HUES64 (cell line): ENCODE data around the gene DEGS1.
"Not testable (repeated sequence)": the region's sequence is repeated elsewhere in the genome, so short reads cannot be mapped to it uniquely, and the experiment has no call there.

Source experiments
- H3K27ac ChIP-seq: 2 replicates; pipeline ENCODE4 v1.7.0; 2013; ENCODE audit warnings: low read depth, low read length, inconsistent platforms
- H3K27me3 ChIP-seq: 2 replicates; pipeline ENCODE4 v1.6.1; 2013; ENCODE audit warnings: mild to moderate bottlenecking, low read length; ENCODE audit not compliant: insufficient read depth
- H3K36me3 ChIP-seq: 2 replicates; pipeline ENCODE4 v1.6.1; 2013; ENCODE audit warnings: mild to moderate bottlenecking, low read length; ENCODE audit not compliant: insufficient read depth
- H3K4me1 ChIP-seq: 2 replicates; pipeline ENCODE4 v1.6.1; 2013; ENCODE audit warnings: mild to moderate bottlenecking, low read length, moderate library complexity; ENCODE audit not compliant: insufficient read depth
- H3K4me3 ChIP-seq: 2 replicates; pipeline ENCODE4 v1.5.1; 2013; ENCODE audit warnings: mild to moderate bottlenecking, low read length, moderate library complexity
- H3K9ac ChIP-seq: 2 replicates; pipeline ENCODE4 v1.6.1; 2013; ENCODE audit warnings: mild to moderate bottlenecking, low read depth, low read length
- H3K9me3 ChIP-seq: 2 replicates; pipeline ENCODE4 v1.6.1; 2013; ENCODE audit warnings: low read depth, low read length; ENCODE audit not compliant: insufficient read depth
- WGBS: fragments of 150-250, 120-280 bp; methylation state at CpG from one replicate; pipeline ENCODE4 v1.1.7; 2013; ENCODE audit warnings: missing lambda C conversion rate; 5-methylcytosine and 5-hydroxymethylcytosine counted together

DEGS1 gene

DNA sequence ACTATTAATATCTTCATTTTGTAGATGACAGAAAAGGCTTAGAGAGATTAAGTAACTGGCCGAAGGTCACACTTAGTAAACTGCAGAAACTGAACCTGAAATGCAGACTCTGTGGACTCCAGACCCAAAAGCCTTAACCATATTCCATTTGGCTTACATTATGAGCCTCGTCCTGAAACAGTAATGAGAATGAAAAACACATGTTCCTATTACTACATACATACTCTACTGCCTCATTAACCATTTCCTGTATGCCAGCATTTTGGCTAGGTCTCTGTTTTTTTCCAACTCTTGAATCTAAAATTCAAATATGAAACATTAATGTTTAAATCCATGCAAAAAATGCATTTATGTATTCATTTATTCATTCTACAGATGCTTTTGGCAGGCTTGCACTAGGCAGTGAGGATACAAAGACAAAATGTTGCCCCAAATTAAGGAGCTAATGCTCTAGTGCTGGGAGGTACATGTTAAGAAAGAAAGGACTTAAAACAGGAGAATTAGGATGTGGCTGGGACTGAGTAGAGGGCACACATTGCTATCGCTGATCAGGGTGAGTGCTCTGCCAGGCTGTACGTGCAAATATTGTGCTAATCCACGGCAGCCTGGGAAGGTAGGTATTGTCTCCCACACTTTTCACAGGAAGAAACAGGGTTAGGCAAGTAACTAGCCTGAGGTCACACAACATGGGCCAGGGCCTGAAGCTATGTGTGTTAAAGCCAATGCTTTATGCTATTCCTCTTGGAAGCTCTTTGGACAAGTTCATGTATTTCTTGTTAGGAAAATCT lies 14.0 kb downstream of the DEGS1 start:
- peaks cover 17% of the 10 kb centered on the region for H3K36me3 ChIP-seq
- WGBS = 95% methylated on average over 5 of the region's 5 CpGs
- H3K4me1 ChIP-seq = no peaks in the 10 kb centered on the region
- no peak overlapping the region for H3K27ac ChIP-seq
- no peaks in the 10 kb centered on the region for H3K27me3 ChIP-seq
- H3K9me3 ChIP-seq = no peaks in the 10 kb centered on the region
- no peak overlapping the region for H3K4me3 ChIP-seq
- H3K9ac ChIP-seq = no peak overlapping the region

DNA sequence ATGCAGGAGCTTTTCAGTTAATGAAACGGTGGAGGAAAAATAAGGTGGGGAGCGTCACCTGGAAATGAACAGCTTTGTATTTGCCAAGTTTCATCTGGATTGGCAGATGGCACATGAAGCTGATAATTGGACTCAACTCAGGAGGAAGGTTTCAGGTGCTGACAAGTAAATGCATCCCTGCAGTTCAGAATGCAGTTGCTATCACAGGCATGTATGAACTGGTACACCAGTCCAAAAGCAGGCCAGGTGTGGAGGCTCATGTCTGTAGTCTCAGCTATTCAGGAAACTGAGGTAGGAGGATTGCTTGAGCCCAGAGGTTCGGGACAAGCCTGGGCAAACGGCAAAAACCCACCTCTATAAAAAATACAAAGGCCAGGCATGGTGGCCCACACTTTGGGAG lies 15.5 kb downstream of the DEGS1 start:
- Histone ChIP-seq H3K4me3 (no peak overlapping the region), H3K9ac (no peak overlapping the region), H3K27ac (no peak overlapping the region), H3K4me1 (peaks cover 9% of the 10 kb centered on the region), H3K9me3 (no peaks in the 10 kb centered on the region), H3K27me3 (no peaks in the 10 kb centered on the region), H3K36me3 (peaks cover 2% of the 10 kb centered on the region)
- 97% methylated on average over 4 of the region's 4 CpGs for WGBS

DNA sequence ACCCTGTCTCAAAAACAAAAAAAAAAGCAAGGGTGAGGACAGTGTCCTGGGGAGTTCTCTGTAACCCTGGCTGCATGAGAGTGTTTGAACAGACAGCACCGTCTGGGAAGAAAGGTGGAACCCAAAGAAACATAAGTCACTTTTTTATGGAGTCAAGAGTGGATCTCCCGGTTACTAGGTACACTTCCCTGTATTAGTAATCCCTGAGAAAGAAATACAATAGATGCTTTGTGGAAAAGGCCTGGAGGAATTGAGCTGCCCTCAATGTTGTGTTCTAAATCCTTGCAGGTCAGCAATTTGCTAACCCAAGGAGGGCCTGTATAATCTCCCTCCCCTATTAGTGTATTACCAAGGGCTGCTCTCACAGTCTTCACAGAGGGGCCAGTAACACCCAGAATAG lies 16.6 kb downstream of the DEGS1 start:
- 86% methylated on average over 2 of the region's 2 CpGs for WGBS
- peaks cover 19% of the 10 kb centered on the region for H3K4me1 ChIP-seq
- no peaks in the 10 kb centered on the region for H3K27me3 ChIP-seq
- no peak overlapping the region for H3K4me3 ChIP-seq
- no peak overlapping the region for H3K27ac ChIP-seq
- no peaks in the 10 kb centered on the region for H3K9me3 ChIP-seq
- no peak overlapping the region for H3K9ac ChIP-seq
- H3K36me3 ChIP-seq = no peaks in the 10 kb centered on the region

DNA sequence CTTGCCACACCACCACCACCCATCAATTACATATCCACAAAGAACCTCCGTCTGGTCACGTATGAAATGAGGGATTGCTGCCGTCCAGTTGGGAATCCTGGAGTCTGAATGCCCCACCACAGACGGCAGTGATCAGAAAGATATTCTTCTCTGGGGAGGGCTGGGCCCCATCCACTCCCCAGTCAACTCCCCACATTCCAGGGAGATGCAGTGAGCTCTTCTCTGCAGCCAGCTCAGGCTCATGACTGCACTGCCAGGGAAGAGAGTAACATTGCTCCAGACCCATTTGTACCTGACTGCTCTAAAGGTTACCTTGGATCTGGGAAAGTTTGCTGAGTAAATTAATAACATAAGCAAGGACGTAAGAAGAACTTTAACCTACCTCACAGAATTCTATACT lies 18.3 kb downstream of the DEGS1 start:
- 92% methylated on average over 5 of the region's 5 CpGs for WGBS
- peaks cover 28% of the 10 kb centered on the region for H3K4me1 ChIP-seq
- no peaks in the 10 kb centered on the region for H3K36me3 ChIP-seq
- H3K27me3 ChIP-seq = no peaks in the 10 kb centered on the region
- H3K27ac ChIP-seq = no peak overlapping the region
- H3K9me3 ChIP-seq = no peaks in the 10 kb centered on the region
- H3K9ac ChIP-seq = no peak overlapping the region
- H3K4me3 ChIP-seq = no peak overlapping the region

DNA sequence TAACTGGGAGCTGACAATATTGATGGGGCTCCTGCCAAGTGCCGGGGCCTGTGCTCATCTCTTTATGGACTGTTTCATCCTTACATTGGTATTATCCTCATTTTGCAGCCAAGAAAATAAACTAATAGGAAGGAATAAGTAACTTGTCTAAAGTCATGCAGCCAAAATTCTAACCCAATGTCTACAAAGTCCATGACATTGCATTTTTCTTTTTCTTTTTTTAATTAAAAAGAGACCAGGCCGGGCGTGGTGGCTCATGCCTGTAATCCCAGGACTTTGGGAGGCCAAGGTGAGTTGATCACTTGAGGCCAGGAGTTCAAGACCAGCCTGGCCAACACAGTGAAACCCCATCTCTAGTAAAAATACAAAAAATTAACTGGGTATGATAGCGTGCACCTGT lies 18.8 kb downstream of the DEGS1 start:
- no peak overlapping the region for H3K4me3 ChIP-seq
- 95% methylated on average over 4 of the region's 4 CpGs for WGBS
- no peak overlapping the region for H3K9ac ChIP-seq
- H3K27ac ChIP-seq = no peak overlapping the region
- no peaks in the 10 kb centered on the region for H3K9me3 ChIP-seq
- no peaks in the 10 kb centered on the region for H3K36me3 ChIP-seq
- H3K27me3 ChIP-seq = no peaks in the 10 kb centered on the region
- H3K4me1 ChIP-seq = peaks cover 28% of the 10 kb centered on the region

DNA sequence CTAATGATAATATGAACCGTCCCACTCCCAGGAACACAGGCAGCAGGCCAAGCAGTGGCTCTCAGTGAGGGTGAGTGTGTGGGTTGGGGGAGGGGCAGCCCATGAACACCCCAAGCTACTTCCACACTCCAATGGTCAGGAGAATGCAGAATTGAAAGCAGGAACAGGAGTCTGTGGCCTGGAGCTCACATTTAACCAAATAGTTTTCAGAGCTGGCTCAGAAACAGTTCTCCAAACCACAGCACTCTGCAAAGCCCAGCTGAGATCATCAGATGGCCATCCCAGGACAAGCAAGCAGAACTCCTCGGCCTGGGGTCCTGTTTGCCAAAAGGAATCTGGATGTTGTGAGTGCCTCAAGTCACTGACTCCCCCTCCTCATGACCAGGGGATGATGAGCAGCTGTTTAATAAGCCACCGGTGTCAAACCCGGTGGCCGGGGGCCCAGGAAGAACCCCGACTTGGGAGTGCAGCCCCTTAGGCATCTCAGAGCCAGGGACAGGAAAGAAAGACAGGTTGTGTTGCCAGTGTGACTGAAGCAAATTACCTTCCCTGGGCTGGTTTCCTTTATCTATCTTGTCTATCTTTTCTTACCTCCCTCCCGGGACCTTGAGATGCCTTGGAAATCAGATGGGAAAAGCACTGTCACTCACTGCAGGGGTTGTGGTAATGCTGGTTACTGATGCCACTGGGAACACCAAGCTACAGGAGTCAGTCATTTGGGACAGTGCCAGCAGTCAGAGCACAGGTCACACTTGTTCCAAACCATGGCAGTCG lies 20.4 kb downstream of the DEGS1 start:
- peaks cover 28% of the 10 kb centered on the region for H3K4me1 ChIP-seq
- 44% methylated on average over 7 of the region's 8 CpGs for WGBS
- no peaks in the 10 kb centered on the region for H3K36me3 ChIP-seq
- no peaks in the 10 kb centered on the region for H3K27me3 ChIP-seq
- no peak overlapping the region for H3K9ac ChIP-seq
- H3K4me3 ChIP-seq = no peak overlapping the region
- no peaks in the 10 kb centered on the region for H3K9me3 ChIP-seq
- H3K27ac ChIP-seq = peak overlapping the region; percentile 56

DNA sequence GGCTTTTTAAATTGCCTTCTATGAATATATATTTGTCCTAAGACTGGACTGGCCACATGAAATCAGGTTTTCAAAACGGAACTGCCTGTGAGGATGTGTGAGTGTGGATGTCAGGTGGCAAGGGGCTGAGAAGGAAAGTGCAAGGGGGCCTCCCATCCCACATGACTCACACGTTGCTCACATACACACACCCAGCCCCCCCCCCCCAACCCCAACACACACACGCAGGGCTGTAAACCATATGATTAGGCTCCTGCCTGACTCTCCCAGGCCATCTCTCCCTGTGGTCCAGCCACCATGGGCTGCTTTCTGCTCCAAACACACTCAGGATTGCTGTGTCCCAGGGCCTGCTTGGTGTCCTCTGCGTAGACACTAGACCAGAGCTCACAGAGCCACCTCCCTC lies 22.4 kb downstream of the DEGS1 start:
- 73% methylated on average over 4 of the region's 4 CpGs for WGBS
- H3K27ac ChIP-seq = no peak overlapping the region

DNA sequence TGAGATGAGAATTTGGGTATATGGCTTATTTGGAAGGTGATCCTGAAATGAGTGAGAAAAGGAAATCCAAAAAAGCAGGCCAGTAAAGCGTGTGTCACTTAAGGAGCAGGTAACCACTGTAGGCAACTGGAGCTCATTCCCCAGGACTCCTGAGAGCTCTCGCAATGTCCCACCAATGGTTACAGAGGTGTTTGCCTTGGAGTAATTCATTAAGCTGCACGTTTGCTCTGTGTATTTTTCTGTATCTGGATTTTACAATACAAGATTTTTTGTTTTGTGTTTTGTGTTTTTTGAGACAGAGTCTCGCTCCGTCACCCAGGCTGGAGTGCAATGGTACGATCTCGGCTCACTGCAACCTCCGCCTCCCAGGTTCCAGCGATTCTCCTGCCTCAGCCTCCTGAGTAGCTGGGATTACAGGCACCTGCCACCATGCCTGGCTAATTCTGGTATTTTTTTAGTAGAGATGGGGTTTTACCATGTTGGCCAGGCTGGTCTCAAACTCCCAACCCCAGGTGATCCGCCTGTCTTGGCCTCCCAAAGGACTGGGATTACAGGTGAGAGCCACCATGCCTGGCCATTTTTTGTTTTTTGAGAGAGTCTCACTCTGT lies 23.0 kb downstream of the DEGS1 start:
- H3K27me3 ChIP-seq, H3K9ac ChIP-seq, H3K36me3 ChIP-seq, H3K9me3 ChIP-seq, H3K27ac ChIP-seq, H3K4me3 ChIP-seq: not testable (repeated sequence)
- H3K4me1 ChIP-seq = peaks cover 28% of the 10 kb centered on the region
- WGBS = 83% methylated on average over 10 of the region's 10 CpGs

More for the DNA sequence above, 22.4 kb downstream of the DEGS1 start:
- no peak overlapping the region for H3K9ac ChIP-seq
- peaks cover 28% of the 10 kb centered on the region for H3K4me1 ChIP-seq
- H3K27me3 ChIP-seq = no peaks in the 10 kb centered on the region
- no peaks in the 10 kb centered on the region for H3K9me3 ChIP-seq
- no peaks in the 10 kb centered on the region for H3K36me3 ChIP-seq
- no peak overlapping the region for H3K4me3 ChIP-seq

DNA sequence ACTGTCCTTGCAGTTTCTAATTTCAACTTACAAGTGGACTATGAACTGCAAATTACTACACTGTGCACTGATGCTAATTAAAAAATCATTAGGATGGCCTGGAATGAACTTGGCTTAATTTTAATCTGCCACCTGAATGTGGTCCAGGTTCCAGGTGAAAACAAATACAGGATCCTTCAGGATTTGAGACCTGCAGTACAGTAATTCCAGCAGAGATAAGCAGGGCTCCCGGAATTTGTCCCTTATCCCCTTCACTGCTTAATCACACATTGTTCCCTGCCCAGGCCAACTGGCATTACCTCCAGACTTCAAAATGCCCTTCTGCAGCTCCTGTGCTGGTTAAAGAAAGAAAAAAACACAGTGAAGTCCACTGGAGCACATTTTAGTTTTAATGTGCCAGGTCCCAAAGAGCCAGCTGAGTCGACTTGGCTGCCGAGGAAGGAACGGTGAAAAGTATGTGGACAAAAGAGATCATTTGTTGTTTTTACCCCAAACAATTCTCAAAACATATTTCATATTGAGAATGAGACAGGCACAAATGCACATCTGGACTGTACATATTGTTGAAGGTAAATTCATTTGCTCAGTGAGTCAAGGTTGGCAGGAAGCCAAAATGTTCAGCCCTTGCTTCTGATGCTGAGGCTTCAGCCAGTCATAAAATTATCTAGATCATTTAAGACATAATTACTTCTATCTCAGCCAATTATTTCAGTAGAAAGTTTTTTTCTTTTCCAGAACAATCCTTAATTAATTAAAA lies 28.3 kb downstream of the DEGS1 start:
- Histone ChIP-seq H3K27me3 (no peaks in the 10 kb centered on the region), H3K4me3 (no peak overlapping the region), H3K27ac (no peak overlapping the region), H3K9me3 (no peaks in the 10 kb centered on the region), H3K36me3 (no peaks in the 10 kb centered on the region), H3K9ac (no peak overlapping the region), H3K4me1 (peaks cover 12% of the 10 kb centered on the region; the same call in 1 of the 2 replicates)
- 92% methylated on average over 4 of the region's 4 CpGs for WGBS

DNA sequence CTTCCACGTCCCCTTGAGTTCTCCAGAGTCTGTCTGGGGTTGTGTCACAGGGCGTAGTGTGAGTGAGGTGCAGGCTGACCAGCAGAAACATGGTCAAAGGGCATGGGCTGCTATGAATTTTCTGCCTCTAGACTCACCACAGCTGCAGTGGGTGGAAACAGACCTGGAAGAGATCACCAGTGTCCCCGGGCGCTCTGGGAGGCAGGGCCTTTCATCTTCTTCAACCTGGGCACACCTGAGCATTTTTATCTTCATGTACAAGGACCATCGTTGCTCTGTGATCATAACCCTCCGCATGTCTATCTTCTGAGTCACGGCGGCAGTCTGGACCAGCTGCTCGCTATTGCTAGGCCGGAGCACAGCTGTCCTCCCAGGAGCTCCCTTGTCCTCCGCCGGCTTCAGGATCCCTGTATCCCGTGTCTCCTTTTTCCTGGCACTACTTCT lies 29.6 kb downstream of the DEGS1 start:
- Histone ChIP-seq H3K27ac (peak overlapping the region; percentile 81; the same call in 1 of the 2 replicates), H3K4me1 (peaks cover 12% of the 10 kb centered on the region; the same call in 1 of the 2 replicates), H3K9ac (no peak overlapping the region), H3K9me3 (no peaks in the 10 kb centered on the region), H3K27me3 (no peaks in the 10 kb centered on the region), H3K4me3 (no peak overlapping the region), H3K36me3 (no peaks in the 10 kb centered on the region)
- 92% methylated on average over 13 of the region's 13 CpGs for WGBS
